ENCODE data around the gene E2F1. TPM values are rescaled to one million over a fixed set of nuclear protein-coding genes. Genes with fewer than 3 reads are reported as not detected.

Gene E2F1
- total RNA-seq, 3 donors from 2014 or later (not counting 1 experiment from before 2014, with no cell fraction given): 4.6 to 5.6 (median 4.7) TPM

GRCh38 chr20:33719277-33719988 is 33.2 kb upstream of the E2F1 start:
- 65% methylated on average over 13 of the region's 13 CpGs for WGBS (ENCODE audit: insufficient coverage)
- intact Hi-C loops (cut with micrococcal nuclease): no loop called here
- Mint-ChIP-seq H3K27ac (peak overlapping the region; percentile 87 to 90), H3K4me3 (peak overlapping the region; percentile 92), H3K36me3 (no peaks in the 10 kb centered on the region), H3K27me3 (ENCODE audit: low read depth in 2 of 2) (no peaks in the 10 kb centered on the region), H3K4me1 (peaks cover 20 to 21% of the 10 kb centered on the region in 2 donors), H3K9me3 (peaks cover 3% of the 10 kb centered on the region in 2 donors)
- Histone ChIP-seq H3K4me3 (ENCODE audit: low read length) (peak overlapping the region; percentile 79), H3K27ac (ENCODE audit: low read length) (peak overlapping the region; percentile 64), H3K36me3 (ENCODE audit: control insufficient read depth, insufficient read depth, low read length) (peaks cover 3% of the 10 kb centered on the region), H3K4me1 (ENCODE audit: control insufficient read depth, insufficient read depth, low read length) (peaks cover 22% of the 10 kb centered on the region), H3K27me3 (ENCODE audit: control insufficient read depth, insufficient read depth, low read length) (no peaks in the 10 kb centered on the region), H3K9me3 (ENCODE audit: control insufficient read depth, insufficient read depth, low read length) (no peaks in the 10 kb centered on the region)
- TF ChIP-seq CTCF (IDR thresholded peaks at IDR 0.05): no peak
- DNase-seq (peak in 1 of 2 donors; percentile 23), ATAC-seq (no peak)

DNA sequence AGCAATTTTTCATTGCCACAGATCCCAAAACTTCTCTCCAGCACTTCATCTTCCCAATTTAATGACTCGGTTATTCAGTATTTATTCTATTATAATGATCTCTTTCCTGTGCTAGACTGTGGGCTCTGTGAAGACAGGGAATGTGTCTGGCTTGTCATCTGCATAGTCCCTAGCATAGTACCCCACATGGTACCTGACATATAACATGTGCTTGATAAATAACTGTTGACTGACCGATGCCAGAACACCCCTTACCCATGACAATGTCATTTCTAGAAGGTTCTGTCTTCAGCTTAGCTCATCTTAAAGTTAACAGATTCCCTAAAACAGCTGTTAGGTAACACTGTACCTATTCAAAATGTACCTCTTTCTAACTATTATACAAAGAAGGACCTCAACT is 30.3 kb upstream of the E2F1 start:
- Histone ChIP-seq H3K4me3 (ENCODE audit: low read length) (no peak overlapping the region), H3K36me3 (ENCODE audit: control insufficient read depth, insufficient read depth, low read length) (peaks cover 22% of the 10 kb centered on the region), H3K4me1 (ENCODE audit: control insufficient read depth, insufficient read depth, low read length) (peaks cover 22% of the 10 kb centered on the region), H3K9me3 (ENCODE audit: control insufficient read depth, insufficient read depth, low read length) (no peaks in the 10 kb centered on the region), H3K27me3 (ENCODE audit: control insufficient read depth, insufficient read depth, low read length) (no peaks in the 10 kb centered on the region), H3K27ac (ENCODE audit: low read length) (no peak overlapping the region)
- intact Hi-C loops (cut with micrococcal nuclease): no loop called here
- H3K9me3 Mint-ChIP-seq: peaks cover 3% of the 10 kb centered on the region in 2 donors
- no peak overlapping the region for H3K4me3 Mint-ChIP-seq
- peaks cover 20 to 21% of the 10 kb centered on the region in 2 donors for H3K4me1 Mint-ChIP-seq
- no peak for TF ChIP-seq CTCF (IDR thresholded peaks at IDR 0.05)
- DNase-seq (no peak), ATAC-seq (no peak)
- H3K27me3 Mint-ChIP-seq (ENCODE audit: low read depth in 2 of 2): no peaks in the 10 kb centered on the region
- no peak overlapping the region for H3K27ac Mint-ChIP-seq
- 74% methylated on average over 1 of the region's 2 CpGs for WGBS (ENCODE audit: insufficient coverage)
- H3K36me3 Mint-ChIP-seq: peaks cover under 1% of the 10 kb centered on the region

GRCh38 chr20:33713865-33714367 is 27.7 kb upstream of the E2F1 start:
- WGBS (ENCODE audit: insufficient coverage): 97% methylated on average over 9 of the region's 10 CpGs

More at GRCh38 chr20:33713865-33714367, 27.7 kb upstream of the E2F1 start:
- H3K27ac ChIP-seq (ENCODE audit: low read length): no peak overlapping the region
- Mint-ChIP-seq H3K27ac (no peak overlapping the region), H3K36me3 (peaks cover 8% of the 10 kb centered on the region), H3K9me3 (no peaks in the 10 kb centered on the region), H3K4me1 (peaks cover 0 to 11% of the 10 kb centered on the region in 2 donors), H3K27me3 (ENCODE audit: low read depth in 2 of 2) (no peaks in the 10 kb centered on the region), H3K4me3 (no peak overlapping the region)
- ATAC-seq (no peak), DNase-seq (no peak)
- H3K27me3 ChIP-seq (ENCODE audit: control insufficient read depth, insufficient read depth, low read length): no peaks in the 10 kb centered on the region
- TF ChIP-seq CTCF (IDR thresholded peaks at IDR 0.05): no peak
- intact Hi-C loops (cut with micrococcal nuclease): no loop called here
- no peak overlapping the region for H3K4me3 ChIP-seq (ENCODE audit: low read length)
- peaks cover 32% of the 10 kb centered on the region for H3K36me3 ChIP-seq (ENCODE audit: control insufficient read depth, insufficient read depth, low read length)
- H3K4me1 ChIP-seq (ENCODE audit: control insufficient read depth, insufficient read depth, low read length): peaks cover 2% of the 10 kb centered on the region
- no peaks in the 10 kb centered on the region for H3K9me3 ChIP-seq (ENCODE audit: control insufficient read depth, insufficient read depth, low read length)

Measured in natural killer cell (primary cell).